Measurements from ENCODE around the gene TMEM171. TPM values are rescaled to one million over a fixed set of nuclear protein-coding genes. Genes with fewer than 3 reads are reported as not detected.

Gene TMEM171
- total and polyA plus RNA-seq, 2 donors from 2014 or later: 15.4 to 17.7 TPM

GRCh38 chr5:73125289-73125688 lies 4.9 kb downstream of the TMEM171 start:
- Histone ChIP-seq H3K9ac (ENCODE audit: low read length in 3 of 3) (no peak overlapping the region), H3K36me3 (ENCODE audit: control insufficient read depth in 2 of 3, insufficient read depth in 3 of 3, low read length in 3 of 3) (no peaks in the 10 kb centered on the region), H3K27me3 (ENCODE audit: control insufficient read depth, insufficient read depth, low read length) (no peaks in the 10 kb centered on the region), H3K4me1 (ENCODE audit: control insufficient read depth in 2 of 3, insufficient read depth in 2 of 3, low read depth in 1 of 3, low read length in 3 of 3) (peaks cover 0 to 6% (median 2%) of the 10 kb centered on the region in 3 donors), H3K9me3 (ENCODE audit: control insufficient read depth in 2 of 3, insufficient read depth in 1 of 3, low read length in 3 of 3) (no peaks in the 10 kb centered on the region), H3K27ac (ENCODE audit: low read depth in 2 of 2, low read length in 2 of 2) (no peak overlapping the region), H3K4me3 (ENCODE audit: low read length in 3 of 3) (no peak overlapping the region)
- TF ChIP-seq CTCF (IDR thresholded peaks at IDR 0.05; ENCODE audit: borderline replicate concordance, extremely low read depth, insufficient read depth): no peak
- intact Hi-C loops (cut with DNase I): no loop called here
- FAIRE-seq (no peak), DNase-seq (no peak)

- Histone ChIP-seq H3K36me3 (ENCODE audit: control insufficient read depth in 2 of 3, insufficient read depth in 3 of 3, low read length in 3 of 3) (no peaks in the 10 kb centered on the region), H3K4me1 (ENCODE audit: control insufficient read depth in 2 of 3, insufficient read depth in 2 of 3, low read depth in 1 of 3, low read length in 3 of 3) (peaks cover 0 to 6% (median 0%) of the 10 kb centered on the region in 3 donors), H3K9me3 (ENCODE audit: control insufficient read depth in 2 of 3, insufficient read depth in 1 of 3, low read length in 3 of 3) (no peaks in the 10 kb centered on the region), H3K9ac (ENCODE audit: low read length in 3 of 3) (no peak overlapping the region), H3K27me3 (ENCODE audit: control insufficient read depth, insufficient read depth, low read length) (no peaks in the 10 kb centered on the region), H3K4me3 (ENCODE audit: low read length in 3 of 3) (no peak overlapping the region), H3K27ac (ENCODE audit: low read depth in 2 of 2, low read length in 2 of 2) (no peak overlapping the region)
- FAIRE-seq (no peak), DNase-seq (no peak)
- TF ChIP-seq CTCF (IDR thresholded peaks at IDR 0.05; ENCODE audit: borderline replicate concordance, extremely low read depth, insufficient read depth): no peak
- intact Hi-C loops (cut with DNase I): no loop called here
Observed at GRCh38 chr5:73126381-73126780, 6.0 kb downstream of the TMEM171 start.

- Histone ChIP-seq H3K27me3 (ENCODE audit: control insufficient read depth, insufficient read depth, low read length) (no peaks in the 10 kb centered on the region), H3K4me3 (ENCODE audit: low read length in 3 of 3) (no peak overlapping the region), H3K27ac (ENCODE audit: low read depth in 2 of 2, low read length in 2 of 2) (no peak overlapping the region), H3K9ac (ENCODE audit: low read length in 3 of 3) (no peak overlapping the region), H3K36me3 (ENCODE audit: control insufficient read depth in 2 of 3, insufficient read depth in 3 of 3, low read length in 3 of 3) (no peaks in the 10 kb centered on the region), H3K9me3 (ENCODE audit: control insufficient read depth in 2 of 3, insufficient read depth in 1 of 3, low read length in 3 of 3) (no peaks in the 10 kb centered on the region), H3K4me1 (ENCODE audit: control insufficient read depth in 2 of 3, insufficient read depth in 2 of 3, low read depth in 1 of 3, low read length in 3 of 3) (peaks cover 0 to 9% (median 0%) of the 10 kb centered on the region in 3 donors)
- intact Hi-C loops (cut with DNase I): no loop called here
- DNase-seq: no peak
- no peak for TF ChIP-seq CTCF (IDR thresholded peaks at IDR 0.05; ENCODE audit: borderline replicate concordance, extremely low read depth, insufficient read depth)
- no peak for FAIRE-seq
Observed at GRCh38 chr5:73126957-73127356, 6.6 kb downstream of the TMEM171 start.

- DNase-seq (no peak), FAIRE-seq (no peak)
- no peaks in the 10 kb centered on the region for H3K9me3 ChIP-seq (ENCODE audit: control insufficient read depth in 2 of 3, insufficient read depth in 1 of 3, low read length in 3 of 3)
- no peak overlapping the region for H3K4me3 ChIP-seq (ENCODE audit: low read length in 3 of 3)
- H3K36me3 ChIP-seq (ENCODE audit: control insufficient read depth in 2 of 3, insufficient read depth in 3 of 3, low read length in 3 of 3): no peaks in the 10 kb centered on the region
- TF ChIP-seq CTCF (IDR thresholded peaks at IDR 0.05; ENCODE audit: borderline replicate concordance, extremely low read depth, insufficient read depth): no peak
- H3K27ac ChIP-seq (ENCODE audit: low read depth in 2 of 2, low read length in 2 of 2): no peak overlapping the region
- peaks cover 0 to 20% (median 2%) of the 10 kb centered on the region in 3 donors for H3K4me1 ChIP-seq (ENCODE audit: control insufficient read depth in 2 of 3, insufficient read depth in 2 of 3, low read depth in 1 of 3, low read length in 3 of 3)
- no peaks in the 10 kb centered on the region for H3K27me3 ChIP-seq (ENCODE audit: control insufficient read depth, insufficient read depth, low read length)
- no peak overlapping the region for H3K9ac ChIP-seq (ENCODE audit: low read length in 3 of 3)
- intact Hi-C loops (cut with DNase I): no loop called here
Observed at GRCh38 chr5:73129143-73129542, 8.8 kb downstream of the TMEM171 start.

All from kidney (tissue), 14 donors.